Thymus (tissue), 11 donors: ENCODE measurements around the gene ST3GAL4. TPM values are rescaled to one million over a fixed set of nuclear protein-coding genes. Genes with fewer than 3 reads are reported as not detected.

Experiments
- DNase-seq, 9 donors: peaks; one replicate each; pipeline ENCODE4 v3.0.0-alpha.2; 2013; ENCODE audit warnings: low spot score in 9 of 9, low read depth in 6 of 9, missing footprints in 1 of 9
- H3K27ac ChIP-seq, 2 donors: one replicate each; pipeline ENCODE4 v1.5.1; 2013; ENCODE audit warnings: control low read depth in 1 of 2, low read depth in 1 of 2, low read length in 1 of 2, mild to moderate bottlenecking in 1 of 2, moderate library complexity in 1 of 2
- H3K27me3 ChIP-seq, 2 donors: one replicate each; pipeline ENCODE4 v1.5.1; 2013; ENCODE audit warnings: low read length in 1 of 2; ENCODE audit not compliant: control insufficient read depth in 2 of 2, insufficient read depth in 1 of 2
- H3K36me3 ChIP-seq, 2 donors: one replicate each; pipeline ENCODE4 v1.5.1; 2013; ENCODE audit warnings: low read length in 1 of 2, mild to moderate bottlenecking in 1 of 2, moderate library complexity in 1 of 2; ENCODE audit not compliant: control insufficient read depth in 2 of 2, insufficient read depth in 2 of 2
- H3K4me1 ChIP-seq, 2 donors: one replicate each; pipeline ENCODE4 v1.5.1; 2013; ENCODE audit warnings: low read length in 2 of 2; ENCODE audit not compliant: control insufficient read depth in 2 of 2, insufficient read depth in 2 of 2
- H3K4me3 ChIP-seq, 2 donors: one replicate each; pipeline ENCODE4 v1.5.1; 2013; ENCODE audit warnings: low read length in 2 of 2, control low read depth in 1 of 2, mild to moderate bottlenecking in 1 of 2
- H3K9me3 ChIP-seq, 2 donors: one replicate each; pipeline ENCODE4 v1.5.1; 2013; ENCODE audit warnings: low read length in 1 of 2, mild to moderate bottlenecking in 1 of 2; ENCODE audit not compliant: control insufficient read depth in 2 of 2, insufficient read depth in 1 of 2
- WGBS: extraction: QIAGEN DNeasy Blood & Tissue Kit; methylation state at CpG from one replicate; pipeline ENCODE4 v1.1.7; 2013; 5-methylcytosine and 5-hydroxymethylcytosine counted together
- polyA plus RNA-seq: library from polyadenylated mRNA; stranded (reverse); fragments of 200-250 nt; gene quantifications from one replicate; pipeline ENCODE4 v1.2.3, GENCODE V29; 2013
- total RNA-seq: library from RNA; stranded (reverse); fragments of 120-200 nt; gene quantifications from one replicate; pipeline ENCODE4 v1.2.4, GENCODE V29; 2013
- donor health status: healthy.

The ST3GAL4 gene
- total and polyA plus RNA-seq, 2 donors = 5.9 to 6.1 TPM

DNA sequence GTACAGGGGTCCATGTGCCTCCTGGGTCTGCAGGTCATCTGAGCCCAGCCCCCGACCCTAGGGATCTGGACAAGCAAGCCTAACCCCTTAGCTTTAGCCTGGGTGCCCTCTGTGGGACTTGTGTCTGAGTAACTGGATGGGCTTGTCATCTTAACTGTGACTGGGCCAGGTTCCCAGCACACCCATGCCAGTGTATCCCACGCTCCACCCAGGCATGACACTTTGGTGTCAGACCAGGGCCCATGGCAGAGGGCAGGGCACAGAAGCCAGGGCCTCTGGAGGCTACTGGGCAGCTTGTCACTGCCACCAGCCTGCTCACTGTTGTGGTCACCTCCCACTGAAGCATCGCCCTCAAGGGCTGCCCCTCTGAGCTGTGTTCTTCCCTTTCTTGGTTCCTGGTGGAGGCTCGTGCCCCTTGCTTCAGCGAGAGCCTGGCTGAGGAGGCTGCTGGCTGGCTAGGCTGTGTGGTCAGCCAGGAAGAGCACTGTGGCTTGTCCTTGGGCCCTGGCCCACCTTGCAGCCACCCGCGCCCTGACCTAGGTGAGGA lies 80.8 kb downstream of the ST3GAL4 start:
- Histone ChIP-seq H3K36me3 (no peaks in the 10 kb centered on the region), H3K9me3 (no peaks in the 10 kb centered on the region), H3K4me3 (no peak overlapping the region), H3K4me1 (peaks cover 0 to 9% of the 10 kb centered on the region in 2 donors), H3K27ac (no peak overlapping the region), H3K27me3 (no peaks in the 10 kb centered on the region)
- no peak for DNase-seq
- WGBS = 95% methylated on average over 7 of the region's 7 CpGs

DNA sequence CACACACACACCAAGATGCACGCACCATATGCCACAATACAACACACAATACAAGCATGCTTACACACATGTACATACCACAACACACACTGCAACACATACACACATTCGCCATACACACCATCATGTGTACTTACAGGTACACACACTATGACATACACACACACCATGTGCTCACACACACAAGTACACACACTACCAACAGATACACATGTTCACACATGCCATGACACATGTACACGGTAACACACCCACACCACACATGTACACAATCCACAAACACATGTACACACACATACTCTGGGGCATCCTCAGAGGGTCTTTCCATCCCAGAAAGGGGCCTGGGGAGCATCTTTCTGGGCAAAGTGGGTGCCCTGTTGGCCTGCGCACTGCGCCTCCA lies 82.2 kb downstream of the ST3GAL4 start:
- no peak for DNase-seq
- H3K27ac ChIP-seq = no peak overlapping the region
- H3K4me1 ChIP-seq = peaks cover 0 to 14% of the 10 kb centered on the region in 2 donors
- 99% methylated on average over 5 of the region's 5 CpGs for WGBS
- H3K4me3 ChIP-seq = no peak overlapping the region
- H3K9me3 ChIP-seq = no peaks in the 10 kb centered on the region
- no peaks in the 10 kb centered on the region for H3K36me3 ChIP-seq
- H3K27me3 ChIP-seq = peaks cover 0 to 2% of the 10 kb centered on the region in 2 donors

DNA sequence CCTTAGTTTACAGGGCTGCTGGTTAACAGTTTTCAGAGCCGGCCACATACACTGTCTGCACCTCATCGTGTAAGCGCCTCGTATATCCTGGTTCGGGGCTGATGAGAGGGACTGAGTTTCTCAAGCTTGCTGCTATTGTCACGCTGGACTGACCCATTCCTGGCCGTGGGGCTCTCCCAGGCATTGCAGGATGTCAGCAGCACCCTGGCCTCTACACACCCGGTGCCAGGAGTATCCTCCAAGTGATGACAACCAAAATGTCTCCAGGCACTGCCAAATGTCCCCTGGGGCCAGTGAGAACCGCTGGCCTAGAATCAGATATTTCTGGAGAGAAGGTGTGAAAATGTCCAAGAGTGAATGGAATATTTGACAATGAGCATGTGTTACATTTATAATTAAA lies 82.8 kb downstream of the ST3GAL4 start:
- Histone ChIP-seq H3K27me3 (peaks cover 0 to 2% of the 10 kb centered on the region in 2 donors), H3K4me1 (peaks cover 0 to 19% of the 10 kb centered on the region in 2 donors), H3K27ac (no peak overlapping the region), H3K36me3 (no peaks in the 10 kb centered on the region), H3K4me3 (no peak overlapping the region), H3K9me3 (no peaks in the 10 kb centered on the region)
- whole genome bisulfite sequencing = 93% methylated on average over 9 of the region's 9 CpGs
- no peak for DNase-seq

DNA sequence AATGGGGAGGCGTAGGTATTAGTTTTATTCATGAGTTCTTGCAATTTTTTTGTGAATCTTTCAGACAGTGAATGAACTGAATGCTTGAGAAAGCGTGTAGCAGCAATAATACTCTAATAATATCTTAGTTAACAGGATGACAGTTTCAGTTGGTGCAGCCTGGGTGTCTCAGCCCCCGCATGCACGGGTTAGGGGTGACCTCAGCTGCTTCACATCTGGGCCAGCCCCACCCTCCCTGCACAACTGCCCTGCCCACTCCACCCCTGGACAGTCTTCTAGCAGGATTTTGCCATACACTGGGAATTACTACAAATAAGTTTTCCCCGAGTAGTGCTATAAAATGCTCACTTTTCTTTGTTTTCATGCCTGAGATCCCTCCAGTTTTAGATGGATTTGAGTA lies 83.2 kb downstream of the ST3GAL4 start:
- WGBS = 92% methylated on average over 5 of the region's 5 CpGs
- peaks cover 0 to 2% of the 10 kb centered on the region in 2 donors for H3K27me3 ChIP-seq
- no peak for DNase-seq
- H3K4me1 ChIP-seq = peaks cover 0 to 24% of the 10 kb centered on the region in 2 donors
- no peaks in the 10 kb centered on the region for H3K9me3 ChIP-seq
- H3K27ac ChIP-seq = no peak overlapping the region
- no peak overlapping the region for H3K4me3 ChIP-seq
- no peaks in the 10 kb centered on the region for H3K36me3 ChIP-seq

DNA sequence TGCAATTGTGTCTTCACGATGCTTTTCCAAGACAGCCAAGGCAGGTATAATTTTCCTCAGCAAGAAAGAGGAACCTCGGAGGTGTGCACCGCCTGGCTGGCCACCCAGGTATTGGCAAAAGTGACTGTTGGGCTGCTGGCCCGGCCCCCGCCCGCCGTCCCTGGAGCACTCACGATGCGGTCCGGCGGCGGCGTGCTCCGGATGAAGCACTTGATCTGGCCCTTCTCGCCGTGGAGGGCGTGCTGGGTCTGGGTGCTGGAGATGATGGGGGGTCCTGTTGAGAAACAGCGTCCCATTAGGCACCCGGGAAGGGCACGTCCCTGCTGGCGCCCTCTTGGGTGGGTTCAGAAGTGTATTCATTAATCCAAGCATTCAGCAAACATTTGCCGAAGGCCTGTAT lies 84.8 kb downstream of the ST3GAL4 start:
- WGBS = 84% methylated on average over 22 of the region's 22 CpGs
- H3K27ac ChIP-seq = no peak overlapping the region
- no peaks in the 10 kb centered on the region for H3K36me3 ChIP-seq
- DNase-seq = no peak
- H3K27me3 ChIP-seq = peaks cover 0 to 2% of the 10 kb centered on the region in 2 donors
- peaks cover 0 to 24% of the 10 kb centered on the region in 2 donors for H3K4me1 ChIP-seq
- no peak overlapping the region for H3K4me3 ChIP-seq
- no peaks in the 10 kb centered on the region for H3K9me3 ChIP-seq

DNA sequence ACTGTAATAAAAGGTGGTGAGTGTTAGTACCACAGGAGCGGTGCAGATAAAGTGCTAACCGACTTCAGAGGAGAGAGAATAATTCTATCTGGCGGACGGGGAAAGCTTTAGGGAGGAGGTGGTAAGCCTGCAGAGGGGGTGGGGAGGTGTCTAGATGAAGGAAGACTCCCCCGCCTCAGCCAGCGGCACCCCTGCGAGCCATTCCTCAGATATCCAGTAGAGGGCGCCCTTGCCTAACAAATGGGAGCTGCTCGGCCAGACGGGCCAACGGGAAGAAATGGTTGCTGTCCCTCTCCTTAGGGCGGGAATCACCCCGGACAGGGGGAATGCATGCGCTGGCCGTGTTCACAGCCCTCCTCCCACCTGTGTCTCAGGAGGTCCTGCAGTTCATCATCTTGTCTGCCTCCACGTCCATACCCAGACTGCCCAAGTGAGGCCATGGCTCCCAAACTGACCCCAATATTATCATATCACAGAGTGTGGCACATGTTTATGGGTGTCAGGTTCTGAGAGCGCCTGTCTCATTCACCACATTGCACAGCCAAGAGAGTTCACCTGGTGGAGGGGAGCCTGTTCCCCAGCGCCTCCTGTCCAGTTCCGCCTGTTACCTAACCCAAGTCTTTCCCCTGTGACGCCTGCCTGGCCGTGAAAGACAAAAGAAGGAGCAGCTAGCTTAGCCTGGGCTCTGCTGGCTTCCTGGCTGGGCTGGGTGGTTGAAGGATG lies 85.5 kb downstream of the ST3GAL4 start:
- WGBS = 29% methylated on average over 21 of the region's 21 CpGs
- Histone ChIP-seq H3K36me3 (no peaks in the 10 kb centered on the region), H3K27ac (no peak overlapping the region), H3K27me3 (peaks cover 0 to 2% of the 10 kb centered on the region in 2 donors), H3K4me1 (peaks cover 0 to 24% of the 10 kb centered on the region in 2 donors), H3K9me3 (no peaks in the 10 kb centered on the region), H3K4me3 (no peak overlapping the region)
- peak in 8 of 9 donors; percentile 48 to 81 (median 64) for DNase-seq

DNA sequence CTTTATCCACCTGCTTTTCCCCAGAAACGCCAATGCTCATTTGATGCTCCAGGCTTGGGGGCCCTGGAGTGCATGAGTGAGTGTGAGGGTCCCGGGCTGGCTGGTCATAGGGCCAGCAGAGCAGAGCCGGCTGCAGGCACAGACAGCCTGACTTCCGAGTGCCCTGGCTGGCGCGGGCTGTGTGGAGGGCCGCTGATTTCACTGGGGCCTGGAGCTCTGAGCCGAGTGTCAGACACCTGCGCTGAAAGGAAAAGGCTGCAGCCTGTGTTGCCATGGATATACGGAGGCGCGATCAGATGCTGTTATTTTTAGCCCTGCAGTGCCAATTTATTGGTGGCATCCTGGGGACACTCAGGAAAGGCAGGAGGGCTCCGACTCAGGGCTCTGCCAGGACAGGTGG lies 87.6 kb downstream of the ST3GAL4 start:
- peak in 6 of 9 donors; percentile 26 to 75 (median 44) for DNase-seq
- WGBS = 32% methylated on average over 13 of the region's 13 CpGs
- Histone ChIP-seq H3K27ac (no peak overlapping the region), H3K4me1 (peaks cover 0 to 24% of the 10 kb centered on the region in 2 donors), H3K4me3 (no peak overlapping the region), H3K36me3 (no peaks in the 10 kb centered on the region), H3K9me3 (no peaks in the 10 kb centered on the region), H3K27me3 (peaks cover 0 to 2% of the 10 kb centered on the region in 2 donors)

DNA sequence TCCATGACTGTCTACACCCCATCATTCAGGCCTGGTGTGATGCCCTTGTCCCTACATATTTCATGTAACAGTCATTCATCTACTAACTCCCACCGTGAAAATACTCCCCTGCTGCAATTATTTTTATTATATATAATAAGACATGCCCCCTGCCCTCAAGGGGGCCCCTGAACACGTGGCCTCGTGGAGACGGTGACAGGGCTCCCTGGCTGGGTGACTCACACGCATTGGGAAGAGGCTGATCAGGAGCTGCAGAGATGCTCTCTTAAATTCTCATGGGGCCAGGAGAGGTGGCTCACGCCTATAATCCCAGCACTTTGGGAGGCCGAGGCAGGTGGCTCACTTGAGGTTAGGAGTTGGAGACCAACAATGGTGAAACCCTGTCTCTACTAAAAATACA lies 88.6 kb downstream of the ST3GAL4 start:
- 94% methylated on average over 7 of the region's 7 CpGs for WGBS

DNA sequence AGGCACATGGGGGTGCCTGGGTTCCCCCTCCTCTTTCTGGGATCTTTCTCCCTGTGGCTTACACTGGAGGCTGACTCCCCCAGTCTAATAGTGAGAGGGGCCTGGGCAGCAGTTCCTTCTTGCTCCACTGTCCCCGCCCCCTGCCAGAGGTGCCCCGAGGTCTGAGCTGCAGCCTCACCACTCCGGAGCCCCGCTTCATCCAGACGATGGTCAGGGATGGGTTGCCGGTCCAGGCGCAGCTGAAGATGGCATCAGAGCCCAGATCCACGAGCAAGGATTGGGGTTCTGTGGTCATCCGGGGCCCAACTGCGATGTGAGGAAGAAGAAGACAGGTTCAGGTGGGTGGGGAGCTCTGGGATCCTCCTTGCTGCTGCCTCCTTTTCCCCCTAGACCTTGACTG lies 91.1 kb downstream of the ST3GAL4 start:
- H3K4me3 ChIP-seq = no peak overlapping the region
- H3K27me3 ChIP-seq = peaks cover 0 to 2% of the 10 kb centered on the region in 2 donors
- no peaks in the 10 kb centered on the region for H3K36me3 ChIP-seq
- H3K27ac ChIP-seq = no peak overlapping the region
- 96% methylated on average over 10 of the region's 10 CpGs for WGBS
- DNase-seq = no peak
- peaks cover 0 to 12% of the 10 kb centered on the region in 2 donors for H3K9me3 ChIP-seq
- peaks cover 0 to 14% of the 10 kb centered on the region in 2 donors for H3K4me1 ChIP-seq

More for the DNA sequence above, 88.6 kb downstream of the ST3GAL4 start:
- peaks cover 0 to 2% of the 10 kb centered on the region in 2 donors for H3K27me3 ChIP-seq
- H3K9me3 ChIP-seq = no peaks in the 10 kb centered on the region
- peaks cover 0 to 24% of the 10 kb centered on the region in 2 donors for H3K4me1 ChIP-seq
- H3K36me3 ChIP-seq = no peaks in the 10 kb centered on the region
- H3K27ac ChIP-seq = no peak overlapping the region
- DNase-seq = no peak
- no peak overlapping the region for H3K4me3 ChIP-seq
